ENCODE results near the gene SPSB2. TPM values are rescaled to one million over a fixed set of nuclear protein-coding genes. Genes with fewer than 3 reads are reported as not detected.

SPSB2 gene
- total and polyA plus RNA-seq, 10 donors: 7.0 to 17.0 (median 11.1) TPM

GRCh38 chr12:6831450-6831995, 41.6 kb downstream of the SPSB2 start:
- H3K4me3 ChIP-seq: no peak overlapping the region
- peaks cover 0 to 41% (median 35%) of the 10 kb centered on the region in 7 donors for H3K27me3 ChIP-seq (replicated peaks in 1 of 7)
- no peak overlapping the region for H3K27ac ChIP-seq
- WGBS, 5 donors: 83 to 91% (median 87%) methylated on average over 12 of the region's 12 CpGs
- peaks cover 0 to 3% (median 0%) of the 10 kb centered on the region in 6 donors for H3K36me3 ChIP-seq
- TF ChIP-seq POLR2AphosphoS5 (IDR thresholded peaks at IDR 0.05): no peak
- TF ChIP-seq, protein P1, sequence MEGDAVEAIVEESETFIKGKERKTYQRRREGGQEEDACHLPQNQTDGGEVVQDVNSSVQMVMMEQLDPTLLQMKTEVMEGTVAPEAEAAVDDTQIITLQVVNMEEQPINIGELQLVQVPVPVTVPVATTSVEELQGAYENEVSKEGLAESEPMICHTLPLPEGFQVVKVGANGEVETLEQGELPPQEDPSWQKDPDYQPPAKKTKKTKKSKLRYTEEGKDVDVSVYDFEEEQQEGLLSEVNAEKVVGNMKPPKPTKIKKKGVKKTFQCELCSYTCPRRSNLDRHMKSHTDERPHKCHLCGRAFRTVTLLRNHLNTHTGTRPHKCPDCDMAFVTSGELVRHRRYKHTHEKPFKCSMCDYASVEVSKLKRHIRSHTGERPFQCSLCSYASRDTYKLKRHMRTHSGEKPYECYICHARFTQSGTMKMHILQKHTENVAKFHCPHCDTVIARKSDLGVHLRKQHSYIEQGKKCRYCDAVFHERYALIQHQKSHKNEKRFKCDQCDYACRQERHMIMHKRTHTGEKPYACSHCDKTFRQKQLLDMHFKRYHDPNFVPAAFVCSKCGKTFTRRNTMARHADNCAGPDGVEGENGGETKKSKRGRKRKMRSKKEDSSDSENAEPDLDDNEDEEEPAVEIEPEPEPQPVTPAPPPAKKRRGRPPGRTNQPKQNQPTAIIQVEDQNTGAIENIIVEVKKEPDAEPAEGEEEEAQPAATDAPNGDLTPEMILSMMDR (IDR thresholded peaks at IDR 0.05 in 8 of 11, conservative IDR thresholded peaks at IDR 0.05 in 3 of 11): no peak
- no peak for TF ChIP-seq POLR2A (IDR thresholded peaks at IDR 0.05)
- no peak for DNase-seq
- no peaks in the 10 kb centered on the region for H3K9me3 ChIP-seq
- peaks cover 4 to 65% (median 44%) of the 10 kb centered on the region in 6 donors for H3K4me1 ChIP-seq
- intact Hi-C loops (cut with DNase I; ENCODE audit: low total_unique reads): no loop called here

- peaks cover 4 to 64% (median 45%) of the 10 kb centered on the region in 6 donors for H3K4me1 ChIP-seq
- H3K27ac ChIP-seq: no peak overlapping the region
- H3K4me3 ChIP-seq: no peak overlapping the region
- DNase-seq: no peak
- H3K9me3 ChIP-seq: no peaks in the 10 kb centered on the region
- H3K27me3 ChIP-seq (replicated peaks in 1 of 7): peaks cover 0 to 46% (median 40%) of the 10 kb centered on the region in 7 donors
- no peak for TF ChIP-seq POLR2A (IDR thresholded peaks at IDR 0.05)
- no peak for TF ChIP-seq POLR2AphosphoS5 (IDR thresholded peaks at IDR 0.05)
- TF ChIP-seq, protein P1 (IDR thresholded peaks at IDR 0.05 in 8 of 11, conservative IDR thresholded peaks at IDR 0.05 in 3 of 11): no peak
- intact Hi-C loops (cut with DNase I; ENCODE audit: low total_unique reads): no loop called here
- 86 to 95% (median 92%) methylated on average over 6 of the region's 6 CpGs for WGBS, 5 donors
- H3K36me3 ChIP-seq: peaks cover 0 to 3% (median 0%) of the 10 kb centered on the region in 6 donors
Observed at GRCh38 chr12:6830999-6831398, 42.1 kb downstream of the SPSB2 start.

- peaks cover 0 to 3% (median 0%) of the 10 kb centered on the region in 6 donors for H3K36me3 ChIP-seq
- intact Hi-C loops (cut with DNase I; ENCODE audit: low total_unique reads): no loop called here
- peak; percentile 76 for DNase-seq
- no peak overlapping the region for H3K27ac ChIP-seq
- peak in 1 of 3 donors; percentile 50 for TF ChIP-seq POLR2AphosphoS5 (IDR thresholded peaks at IDR 0.05)
- TF ChIP-seq, protein P1 (IDR thresholded peaks at IDR 0.05 in 8 of 11, conservative IDR thresholded peaks at IDR 0.05 in 3 of 11): no peak
- no peak overlapping the region for H3K4me3 ChIP-seq
- H3K9me3 ChIP-seq: no peaks in the 10 kb centered on the region
- peaks cover 0 to 52% (median 41%) of the 10 kb centered on the region in 7 donors for H3K27me3 ChIP-seq (replicated peaks in 1 of 7)
- WGBS, 5 donors: 59 to 79% (median 73%) methylated on average over 10 to 11 of the region's 11 CpGs
- H3K4me1 ChIP-seq: peaks cover 4 to 64% (median 51%) of the 10 kb centered on the region in 6 donors
Observed at GRCh38 chr12:6830286-6830890, 42.7 kb downstream of the SPSB2 start.

DNA sequence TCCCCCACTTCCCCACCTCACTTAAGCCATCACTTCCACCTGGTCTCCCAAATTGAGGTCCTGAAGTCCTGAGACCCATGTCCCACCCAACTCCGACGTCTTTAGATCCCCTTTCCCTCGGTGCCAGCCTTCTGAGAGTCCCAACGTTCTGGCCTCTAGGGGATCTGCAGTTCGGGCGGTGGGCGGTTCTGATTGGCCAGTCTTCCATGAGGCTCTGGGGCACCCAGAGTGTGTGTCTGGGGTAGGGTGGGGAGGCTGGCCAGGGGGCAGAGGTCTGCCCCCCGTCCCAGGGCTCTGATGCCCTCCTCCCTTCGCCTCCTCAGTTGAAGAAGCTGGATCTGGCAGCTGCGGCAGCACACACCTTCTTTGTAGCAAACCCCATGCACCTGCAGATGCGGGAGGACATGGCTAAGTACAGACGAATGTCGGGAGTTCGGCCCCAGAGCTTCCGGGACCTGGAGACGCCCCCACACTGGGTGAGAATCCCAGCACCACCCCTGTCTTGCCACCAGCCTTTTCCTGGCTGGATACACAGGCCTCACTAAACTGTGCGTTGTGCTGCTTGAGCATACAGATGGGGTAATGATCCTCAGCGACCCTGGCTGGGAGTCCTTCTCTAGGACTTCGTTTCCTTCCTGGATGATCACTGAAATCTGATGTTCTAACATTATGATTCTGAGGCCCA, 43.4 kb downstream of the SPSB2 start:
- H3K27ac ChIP-seq: peak overlapping the region in 6 of 8 donors; percentile 47 to 78 (median 59)

More for the DNA sequence above, 43.4 kb downstream of the SPSB2 start:
- no peaks in the 10 kb centered on the region for H3K9me3 ChIP-seq
- peaks cover 0 to 59% (median 44%) of the 10 kb centered on the region in 7 donors for H3K27me3 ChIP-seq (replicated peaks in 1 of 7)
- TF ChIP-seq, protein P1 (IDR thresholded peaks at IDR 0.05 in 8 of 11, conservative IDR thresholded peaks at IDR 0.05 in 3 of 11): no peak
- TF ChIP-seq POLR2AphosphoS5 (IDR thresholded peaks at IDR 0.05) (no peak), POLR2A (IDR thresholded peaks at IDR 0.05) (no peak)
- WGBS, 5 donors: 48 to 66% (median 58%) methylated on average over 19 of the region's 19 CpGs
- intact Hi-C loops (cut with DNase I; ENCODE audit: low total_unique reads): loop anchor here (10.0 kb wide), 1 partner anchor 75 kb away; the partner anchor contains the start of gene MLF2
- H3K4me1 ChIP-seq: peaks cover 4 to 69% (median 54%) of the 10 kb centered on the region in 6 donors
- H3K4me3 ChIP-seq: peak overlapping the region; percentile 53 to 84 (median 58)
- DNase-seq: no peak
- peaks cover 0 to 3% (median 0%) of the 10 kb centered on the region in 6 donors for H3K36me3 ChIP-seq

Measured in spleen (tissue), 11 donors.